ENCODE results near the gene ENTPD2.
A peak's percentile ranks its signal among the peaks of the same experiment; 100 is the strongest.

Gene ENTPD2

GRCh38 chr9:137068539-137069507 is 15.0 kb upstream of the ENTPD2 start:
- TF ChIP-seq FOXM1 (IDR thresholded peaks at IDR 0.05; ENCODE audit: borderline replicate concordance, low read depth) (no peak), REST (IDR thresholded peaks at IDR 0.05; ENCODE audit: low read depth) (no peak), EGR1 (IDR thresholded peaks at IDR 0.05) (no peak), RAD21 (IDR thresholded peaks at IDR 0.05; ENCODE audit: low read depth) (no peak), TEAD4 (IDR thresholded peaks at IDR 0.05) (no peak), CEBPB (IDR thresholded peaks at IDR 0.05) (no peak), USF1 (IDR thresholded peaks at IDR 0.05) (no peak), EP300 (IDR thresholded peaks at IDR 0.05; ENCODE audit: borderline replicate concordance) (no peak), ZBTB7A (IDR thresholded peaks at IDR 0.05; ENCODE audit: low read depth) (no peak), YY1 (IDR thresholded peaks at IDR 0.05; ENCODE audit: low read depth) (no peak), CREB1 (IDR thresholded peaks at IDR 0.05; ENCODE audit: low read depth) (no peak), TAF1 (IDR thresholded peaks at IDR 0.05; ENCODE audit: low read depth) (no peak), NFIC (IDR thresholded peaks at IDR 0.05) (no peak), TCF12 (IDR thresholded peaks at IDR 0.05; ENCODE audit: low read depth) (no peak)
- TF ChIP-seq, protein P1, sequence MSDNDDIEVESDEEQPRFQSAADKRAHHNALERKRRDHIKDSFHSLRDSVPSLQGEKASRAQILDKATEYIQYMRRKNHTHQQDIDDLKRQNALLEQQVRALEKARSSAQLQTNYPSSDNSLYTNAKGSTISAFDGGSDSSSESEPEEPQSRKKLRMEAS (IDR thresholded peaks at IDR 0.05), result no peak

GRCh38 chr9:137067860-137068538 is 14.1 kb upstream of the ENTPD2 start:
- TF ChIP-seq NFIC (IDR thresholded peaks at IDR 0.05) (no peak), CREB1 (IDR thresholded peaks at IDR 0.05; ENCODE audit: low read depth) (no peak), TAF1 (IDR thresholded peaks at IDR 0.05; ENCODE audit: low read depth) (no peak), EP300 (IDR thresholded peaks at IDR 0.05; ENCODE audit: borderline replicate concordance) (no peak), RAD21 (IDR thresholded peaks at IDR 0.05; ENCODE audit: low read depth) (peak; percentile 72)

- TF ChIP-seq ZBTB7A (IDR thresholded peaks at IDR 0.05; ENCODE audit: low read depth), result no peak
- no peak for TF ChIP-seq EGR1 (IDR thresholded peaks at IDR 0.05)
- no peak for TF ChIP-seq CEBPB (IDR thresholded peaks at IDR 0.05)
- no peak for TF ChIP-seq TAF1 (IDR thresholded peaks at IDR 0.05; ENCODE audit: low read depth)
- no peak for TF ChIP-seq TCF12 (IDR thresholded peaks at IDR 0.05; ENCODE audit: low read depth)
- TF ChIP-seq, protein P1 (IDR thresholded peaks at IDR 0.05), result no peak
- no peak for TF ChIP-seq NFIC (IDR thresholded peaks at IDR 0.05)
- no peak for TF ChIP-seq TEAD4 (IDR thresholded peaks at IDR 0.05)
- no peak for TF ChIP-seq CREB1 (IDR thresholded peaks at IDR 0.05; ENCODE audit: low read depth)
- no peak for TF ChIP-seq FOXM1 (IDR thresholded peaks at IDR 0.05; ENCODE audit: borderline replicate concordance, low read depth)
- no peak for TF ChIP-seq RAD21 (IDR thresholded peaks at IDR 0.05; ENCODE audit: low read depth)
- no peak for TF ChIP-seq REST (IDR thresholded peaks at IDR 0.05; ENCODE audit: low read depth)
- TF ChIP-seq YY1 (IDR thresholded peaks at IDR 0.05; ENCODE audit: low read depth), result no peak
- TF ChIP-seq USF1 (IDR thresholded peaks at IDR 0.05), result no peak
- no peak for TF ChIP-seq EP300 (IDR thresholded peaks at IDR 0.05; ENCODE audit: borderline replicate concordance)
Observed at GRCh38 chr9:137066096-137066861, 12.4 kb upstream of the ENTPD2 start.

DNA sequence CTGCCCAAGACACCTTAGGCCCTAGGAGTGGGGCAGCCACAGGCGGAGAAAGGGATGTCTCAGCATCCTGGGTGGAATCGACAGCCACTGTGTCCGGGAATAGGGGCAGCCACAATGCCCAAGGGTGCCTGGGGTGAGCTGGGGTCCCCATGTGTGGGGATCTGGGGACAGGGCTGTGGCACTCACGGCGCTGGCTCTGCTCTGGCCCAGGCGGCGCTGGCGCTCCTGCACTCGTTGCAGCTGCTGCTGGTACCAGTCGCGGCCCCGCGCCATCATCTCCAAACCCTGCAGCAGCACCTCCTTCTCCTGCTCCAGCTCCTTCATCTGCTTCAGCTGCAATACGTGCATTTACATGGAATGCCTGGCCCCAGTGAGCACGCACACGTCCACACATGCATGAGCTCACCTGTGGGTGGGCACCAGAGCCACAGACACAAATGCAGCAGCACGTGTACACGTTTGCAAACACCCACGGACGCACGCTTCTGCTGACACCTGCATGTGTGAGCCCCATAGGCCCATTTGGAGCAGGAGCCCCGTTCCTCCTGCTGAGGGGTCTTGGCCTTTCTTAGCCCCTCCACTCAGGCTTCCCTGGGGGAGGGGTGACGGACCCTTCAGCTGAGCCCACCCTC is 11.6 kb upstream of the ENTPD2 start:
- no peak for TF ChIP-seq YY1 (IDR thresholded peaks at IDR 0.05; ENCODE audit: low read depth)
- no peak for TF ChIP-seq ZBTB7A (IDR thresholded peaks at IDR 0.05; ENCODE audit: low read depth)
- no peak for TF ChIP-seq TCF12 (IDR thresholded peaks at IDR 0.05; ENCODE audit: low read depth)
